Keratinocyte (primary cell): ENCODE data around the gene DLGAP1. TPM values are rescaled to one million over a fixed set of nuclear protein-coding genes. Genes with fewer than 3 reads are reported as not detected.

ENCODE experiments used
- DNase-seq: peaks from one replicate; pipeline ENCODE4 v3.0.0-alpha.2; 2011; ENCODE audit warnings: low read depth, missing footprints, low spot score
- FAIRE-seq: peaks from 2 replicates; lab custom pipeline; 2011; peaks lifted over from hg19 to GRCh38; lab: Jason Lieb, UNC
- H2AFZ ChIP-seq: 2 replicates; pipeline ENCODE4 v1.6.0; 2012; ENCODE audit warnings: low read length, control low read depth, inconsistent platforms; ENCODE audit not compliant: control insufficient read depth
- H3K27ac ChIP-seq: 2 replicates; pipeline ENCODE4 v1.5.1; 2011; ENCODE audit warnings: low read length; ENCODE audit not compliant: control insufficient read depth, insufficient read depth
- H3K27me3 ChIP-seq: 3 replicates; pipeline ENCODE4 v1.6.0; 2011; ENCODE audit warnings: low read length; ENCODE audit not compliant: control insufficient read depth, insufficient read depth; ENCODE audit errors: extremely low read depth
- H3K36me3 ChIP-seq, 2 experiments: 2 replicates in 1 of 2; 3 replicates in 1 of 2; pipeline ENCODE4 v1.5.1; 2011; ENCODE audit warnings: low read length in 2 of 2, mild to moderate bottlenecking in 1 of 2; ENCODE audit not compliant: control insufficient read depth in 2 of 2, insufficient read depth in 2 of 2; ENCODE audit errors: extremely low read depth in 1 of 2
- H3K4me1 ChIP-seq: 3 replicates; pipeline ENCODE4 v1.5.1; 2011; ENCODE audit warnings: low read length; ENCODE audit not compliant: control insufficient read depth, insufficient read depth; ENCODE audit errors: extremely low read depth
- H3K4me2 ChIP-seq: 3 replicates; pipeline ENCODE4 v1.6.0; 2011; ENCODE audit warnings: low read depth, low read length; ENCODE audit not compliant: control insufficient read depth, insufficient read depth; ENCODE audit errors: extremely low read depth
- H3K4me3 ChIP-seq, 3 experiments: fragments of 200-600 bp in 1 of 3; sonication (generic) in 1 of 3; 2 replicates in 2 of 3; 3 replicates in 1 of 3; pipeline ENCODE4 v1.5.1; 2011 to 2016; ENCODE audit warnings: low read length in 3 of 3, mild to moderate bottlenecking in 3 of 3, control low read depth in 2 of 3, inconsistent platforms in 1 of 3, low read depth in 1 of 3, mixed read lengths in 1 of 3, mixed run types in 1 of 3, moderate library complexity in 1 of 3; ENCODE audit not compliant: control insufficient read depth in 2 of 3, insufficient read depth in 2 of 3; ENCODE audit errors: extremely low read depth in 1 of 3
- H3K79me2 ChIP-seq: 2 replicates; pipeline ENCODE4 v1.6.0; 2012; ENCODE audit warnings: low read length; ENCODE audit not compliant: control insufficient read depth, insufficient read depth
- H3K9ac ChIP-seq: 3 replicates; pipeline ENCODE4 v1.6.0; 2011; ENCODE audit warnings: low read length; ENCODE audit not compliant: control insufficient read depth, insufficient read depth; ENCODE audit errors: extremely low read depth
- H3K9me1 ChIP-seq: 3 replicates; pipeline ENCODE4 v1.6.0; 2011; ENCODE audit warnings: low read length; ENCODE audit not compliant: control insufficient read depth, insufficient read depth; ENCODE audit errors: extremely low read depth
- H3K9me3 ChIP-seq: 2 replicates; pipeline ENCODE4 v1.5.1; 2012; ENCODE audit warnings: low read depth, low read length; ENCODE audit not compliant: control insufficient read depth
- H4K20me1 ChIP-seq: 3 replicates; pipeline ENCODE4 v1.6.0; 2011; ENCODE audit warnings: low read length; ENCODE audit not compliant: control insufficient read depth, insufficient read depth; ENCODE audit errors: extremely low read depth
- CTCF ChIP-seq, 3 experiments: IDR thresholded peaks in 1 of 3; conservative IDR thresholded peaks in 1 of 3; optimal IDR thresholded peaks in 1 of 3; 2 replicates in 2 of 3; 3 replicates in 1 of 3; pipeline versions ENCODE3 to v1.5.1; 2011; ENCODE audit warnings: low read length in 3 of 3, mild to moderate bottlenecking in 3 of 3, moderate library complexity in 2 of 3, control low read depth in 1 of 3, inconsistent platforms in 1 of 3; ENCODE audit not compliant: insufficient read depth in 2 of 3; ENCODE audit errors: extremely low read depth in 1 of 3
- EZH2 ChIP-seq: IDR thresholded peaks from one replicate; pipeline ENCODE4 v1.6.1; 2012; ENCODE audit warnings: inconsistent platforms, mild to moderate bottlenecking, low read length, moderate library complexity
- dilution Hi-C: fragments of 300-500 bp; cut with MboI; formaldehyde crosslinking; loops from one replicate; pipeline ENCODE4 v1.7.0; 2020; ENCODE audit warnings: low sequenced_read_pairs; ENCODE audit not compliant: extremely low pct_ligation_motif_present
- polyA plus RNA-seq, 5 experiments: library from polyadenylated mRNA; depleted of rRNA in 3 of 5; stranded (reverse) in 3 of 5; stranded (forward) in 1 of 5; unstranded in 1 of 5; fragments of >200 nt; gene quantifications; 1 replicate in 1 of 5; 2 replicates in 3 of 5; 3 replicates in 1 of 5; pipeline versions ENCODE4 v1.2.1 to v1.2.3, GENCODE V29; 2011 to 2012; ENCODE audit warnings: missing spikeins in 2 of 5, low read depth in 1 of 5, low replicate concordance in 1 of 5

DLGAP1 gene
- polyA plus RNA-seq, 1 donor (not counting 4 experiments of a cell fraction or from before 2014, with no cell fraction given) = not detected

- Histone ChIP-seq H3K27ac (no peak overlapping the region), H2AFZ (no peak overlapping the region), H3K4me3 (no peak overlapping the region), H3K36me3 (no peaks in the 10 kb centered on the region), H3K4me2 (no peak overlapping the region), H4K20me1 (no peaks in the 10 kb centered on the region), H3K4me1 (no peaks in the 10 kb centered on the region), H3K27me3 (no peaks in the 10 kb centered on the region), H3K79me2 (no peaks in the 10 kb centered on the region), H3K9ac (no peak overlapping the region), H3K9me1 (no peaks in the 10 kb centered on the region), H3K9me3 (no peaks in the 10 kb centered on the region)
- FAIRE-seq (no peak), DNase-seq (no peak)
- TF ChIP-seq EZH2 (no peak), CTCF (optimal IDR thresholded peaks at IDR 0.05 in 1 of 3, IDR thresholded peaks at IDR 0.05 in 1 of 3, conservative IDR thresholded peaks at IDR 0.05 in 1 of 3; ENCODE audit: extremely low read depth in 1 of 3, insufficient read depth in 2 of 3, low read length in 3 of 3) (no peak)
- dilution Hi-C loops = no loop called here
Observed at GRCh38 chr18:4468511-4468910, 13.4 kb upstream of the DLGAP1 start.

- FAIRE-seq = no peak
- Histone ChIP-seq H3K4me1 (no peaks in the 10 kb centered on the region), H3K9ac (no peak overlapping the region), H3K4me3 (peak overlapping the region in 1 of 3 experiments; percentile 35), H4K20me1 (no peaks in the 10 kb centered on the region), H3K27ac (no peak overlapping the region), H2AFZ (peak overlapping the region; percentile 56), H3K36me3 (no peaks in the 10 kb centered on the region), H3K4me2 (peak overlapping the region; percentile 48), H3K9me1 (no peaks in the 10 kb centered on the region), H3K27me3 (peaks cover 29% of the 10 kb centered on the region), H3K9me3 (no peaks in the 10 kb centered on the region), H3K79me2 (no peaks in the 10 kb centered on the region)
- DNase-seq = no peak
- dilution Hi-C loops = no loop called here
- TF ChIP-seq CTCF (optimal IDR thresholded peaks at IDR 0.05 in 1 of 3, IDR thresholded peaks at IDR 0.05 in 1 of 3, conservative IDR thresholded peaks at IDR 0.05 in 1 of 3; ENCODE audit: extremely low read depth in 1 of 3, insufficient read depth in 2 of 3, low read length in 3 of 3) (no peak), EZH2 (no peak)
Observed at GRCh38 chr18:4454537-4455112, 482 bp downstream of the DLGAP1 start.
